GM12891 (cell line): ENCODE results near the gene LAMTOR5.

Experiments used
- POLR2A ChIP-seq: IDR thresholded peaks from 2 replicates; pipeline ENCODE4 v1.6.1; 2011; ENCODE audit warnings: low read depth, low read length, control low read depth
- POLR2AphosphoS5 ChIP-seq: IDR thresholded peaks from 2 replicates; pipeline ENCODE4 v1.6.1; 2011; ENCODE audit warnings: low read depth, low read length, control low read depth
- POU2F2 ChIP-seq: IDR thresholded peaks from 2 replicates; pipeline ENCODE4 v1.6.1; 2011; ENCODE audit warnings: low read depth, mild to moderate bottlenecking, control low read depth, low read length, moderate library complexity
- SPI1 ChIP-seq: IDR thresholded peaks from 2 replicates; pipeline ENCODE4 v1.6.1; 2011; ENCODE audit warnings: low read depth, low read length, control low read depth
- TAF1 ChIP-seq: IDR thresholded peaks from 2 replicates; pipeline ENCODE4 v1.6.1; 2011; ENCODE audit warnings: low read depth, low read length, control low read depth

GRCh38 chr1:110420874-110421793 is 13.6 kb upstream of the LAMTOR5 start:
- TF ChIP-seq POLR2AphosphoS5 (no peak), POLR2A (no peak), TAF1 (no peak), POU2F2 (no peak), SPI1 (no peak)
